ENCODE results near the gene AOPEP. TPM values are rescaled to one million over a fixed set of nuclear protein-coding genes. Genes with fewer than 3 reads are reported as not detected.

Gene AOPEP
- total and polyA plus RNA-seq, 3 donors from 2014 or later: 31.4 to 95.0 (median 80.4) TPM

DNA sequence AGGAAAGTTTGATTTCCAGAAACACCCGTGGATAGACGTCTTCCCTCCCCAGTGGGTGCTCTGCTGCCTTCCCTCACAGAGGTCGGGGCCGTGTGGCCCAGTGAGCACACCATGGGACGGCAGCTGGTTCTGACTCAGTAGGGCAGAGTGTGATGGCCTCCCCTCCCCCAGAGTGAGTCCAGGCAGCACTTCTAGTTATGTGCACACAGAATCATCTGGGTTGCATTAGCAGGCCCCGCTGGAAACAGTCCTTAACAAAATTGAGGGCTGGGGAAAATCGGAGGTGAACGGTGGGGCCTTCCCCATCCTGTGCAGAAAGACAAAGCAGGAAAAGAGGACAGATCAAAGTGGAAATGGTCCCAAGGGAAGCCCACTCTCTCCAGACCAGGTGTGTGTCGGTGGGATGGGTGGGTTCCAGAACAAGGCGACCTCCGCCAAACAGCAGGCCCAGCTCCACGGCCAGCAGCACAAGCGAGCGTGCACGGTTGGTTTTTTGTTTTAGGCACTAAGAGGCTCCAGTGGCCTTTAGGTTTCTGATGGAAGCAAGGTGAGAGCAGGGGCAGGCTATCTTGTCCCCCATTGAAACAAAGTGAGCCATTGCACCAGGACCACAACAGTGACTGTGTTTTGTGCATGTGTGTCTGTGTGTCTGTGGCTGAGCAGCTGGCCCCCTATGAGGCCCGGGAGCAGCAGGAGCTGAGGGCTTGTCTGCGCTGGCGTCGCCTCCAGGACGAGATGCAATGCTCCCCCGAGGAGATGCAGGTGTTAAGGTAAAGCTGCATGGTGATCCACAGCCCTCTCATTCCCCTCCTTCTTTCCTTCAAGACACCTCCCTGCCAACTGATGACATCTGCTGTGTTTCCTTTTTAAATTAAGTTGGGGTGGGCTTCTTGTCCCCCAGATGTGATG lies 201.5 kb downstream of the AOPEP start:
- no peak overlapping the region for H3K27ac ChIP-seq
- no peaks in the 10 kb centered on the region for H3K36me3 ChIP-seq (ENCODE audit: low read depth, missing control alignments)
- H3K9me3 ChIP-seq: no peaks in the 10 kb centered on the region
- WGBS, 2 donors: 83 to 88% methylated on average over 17 to 21 of the region's 21 CpGs
- H3K27me3 ChIP-seq: no peaks in the 10 kb centered on the region
- no peak for TF ChIP-seq POLR2A (IDR thresholded peaks at IDR 0.05)
- TF ChIP-seq CTCF (IDR thresholded peaks at IDR 0.05): no peak
- DNase-seq: no peak
- no peak overlapping the region for H3K4me3 ChIP-seq
- intact Hi-C loops (cut with DNase I; ENCODE audit: low total_unique reads): no loop called here
- H3K4me1 ChIP-seq: peaks cover 3% of the 10 kb centered on the region

GRCh38 chr9:94928691-94929368 lies 202.3 kb downstream of the AOPEP start:
- intact Hi-C loops (cut with DNase I; ENCODE audit: low total_unique reads): no loop called here
- H3K27me3 ChIP-seq: no peaks in the 10 kb centered on the region
- H3K27ac ChIP-seq: no peak overlapping the region
- no peaks in the 10 kb centered on the region for H3K36me3 ChIP-seq (ENCODE audit: low read depth, missing control alignments)
- TF ChIP-seq POLR2A (IDR thresholded peaks at IDR 0.05): no peak
- TF ChIP-seq CTCF (IDR thresholded peaks at IDR 0.05): no peak
- WGBS, 2 donors: 79 to 86% methylated on average over 13 of the region's 13 CpGs
- H3K4me1 ChIP-seq: no peaks in the 10 kb centered on the region
- no peak overlapping the region for H3K4me3 ChIP-seq
- H3K9me3 ChIP-seq: no peaks in the 10 kb centered on the region
- DNase-seq: no peak

GRCh38 chr9:94929369-94929756 lies 202.9 kb downstream of the AOPEP start:
- DNase-seq: no peak
- TF ChIP-seq POLR2A (IDR thresholded peaks at IDR 0.05): no peak
- TF ChIP-seq CTCF (IDR thresholded peaks at IDR 0.05): no peak

DNA sequence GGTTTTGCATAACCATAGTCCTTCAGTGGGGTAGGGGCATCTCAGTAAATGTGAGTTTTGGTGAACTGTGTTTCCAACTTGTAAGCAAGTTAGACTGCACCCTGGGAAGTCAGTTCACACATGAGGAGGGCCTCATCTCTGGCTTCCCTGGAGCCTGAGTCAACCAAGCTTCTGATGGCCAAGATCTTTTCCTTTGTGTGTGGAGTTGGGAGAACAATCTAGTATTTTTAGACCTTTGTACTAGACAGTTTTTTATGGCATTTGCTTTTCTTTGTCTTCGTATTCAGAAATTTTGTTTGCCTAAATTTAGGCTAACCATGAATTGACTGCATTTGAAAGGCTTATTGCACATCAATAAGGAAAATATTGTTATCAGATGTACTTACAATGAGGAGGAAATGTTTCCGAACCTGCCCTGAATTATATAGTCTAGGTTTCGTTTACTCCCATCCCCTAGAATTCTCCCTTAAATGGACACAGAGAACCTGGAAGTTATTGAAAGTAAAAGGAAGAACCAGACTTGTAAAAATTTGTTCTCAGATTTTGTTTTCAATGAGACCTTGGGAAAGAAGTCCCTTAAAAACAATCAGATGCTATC lies 204.6 kb downstream of the AOPEP start:
- no peak for DNase-seq
- Histone ChIP-seq H3K27me3 (no peaks in the 10 kb centered on the region), H3K4me3 (no peak overlapping the region), H3K9me3 (no peaks in the 10 kb centered on the region), H3K27ac (no peak overlapping the region), H3K4me1 (no peaks in the 10 kb centered on the region), H3K36me3 (ENCODE audit: low read depth, missing control alignments) (no peaks in the 10 kb centered on the region)
- WGBS, 2 donors: 78 to 81% methylated on average over 3 of the region's 3 CpGs
- intact Hi-C loops (cut with DNase I; ENCODE audit: low total_unique reads): no loop called here
- TF ChIP-seq POLR2A (IDR thresholded peaks at IDR 0.05) (no peak), CTCF (IDR thresholded peaks at IDR 0.05) (no peak)

More at GRCh38 chr9:94929369-94929756, 202.9 kb downstream of the AOPEP start:
- Histone ChIP-seq H3K4me1 (no peaks in the 10 kb centered on the region), H3K4me3 (no peak overlapping the region), H3K27me3 (no peaks in the 10 kb centered on the region), H3K36me3 (ENCODE audit: low read depth, missing control alignments) (no peaks in the 10 kb centered on the region), H3K27ac (no peak overlapping the region), H3K9me3 (no peaks in the 10 kb centered on the region)
- 93 to 94% methylated on average over 9 of the region's 9 CpGs for WGBS, 2 donors
- intact Hi-C loops (cut with DNase I; ENCODE audit: low total_unique reads): no loop called here

Measured in testis (tissue), 3 donors.